ENCODE results near the gene DNAI4. TPM values are rescaled to one million over a fixed set of nuclear protein-coding genes. Genes with fewer than 3 reads are reported as not detected.
"Not testable (repeated sequence)": the region's sequence is repeated elsewhere in the genome, so short reads cannot be mapped to it uniquely, and the experiment has no call there.

Gene DNAI4
- total RNA-seq, 6 donors from 2014 or later: 7.3 to 32.5 (median 10.3) TPM

DNA sequence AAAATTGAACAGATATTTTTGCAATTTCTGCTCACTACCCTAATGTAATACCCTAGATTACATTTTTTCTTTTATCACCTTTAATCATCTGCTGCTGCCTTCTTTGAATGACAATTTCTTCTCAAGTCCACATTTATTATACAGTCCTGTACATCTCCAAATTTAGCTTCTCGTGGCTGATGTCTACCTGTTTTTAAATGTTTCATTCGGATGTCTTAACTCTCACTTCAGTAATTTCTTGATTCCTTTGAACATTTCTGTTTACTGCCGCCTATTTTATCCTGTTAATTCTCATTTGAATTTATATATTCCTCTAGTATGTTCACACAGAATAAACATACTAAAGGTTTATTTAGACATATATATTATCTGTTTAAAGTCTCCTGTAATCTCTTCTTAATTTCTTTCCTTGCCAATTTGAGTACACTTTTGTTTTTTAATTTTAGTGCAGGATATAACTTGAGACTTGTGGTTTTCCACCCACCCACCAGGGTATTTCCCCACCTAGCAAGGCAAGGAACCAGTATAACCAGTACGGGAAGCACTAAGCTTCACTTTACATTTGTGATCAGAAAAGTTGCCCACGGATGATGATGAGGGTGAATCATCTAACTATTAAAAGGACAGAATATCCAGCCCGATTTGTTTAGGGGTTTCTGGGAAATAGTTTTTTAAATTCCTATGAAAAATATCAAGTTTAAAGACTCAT is 136.3 kb downstream of the DNAI4 start:
- no peak for DNase-seq
- ATAC-seq (ENCODE audit: low FRiP score in 2 of 2): no peak
- Histone ChIP-seq H3K27me3 (no peaks in the 10 kb centered on the region), H3K27ac (no peak overlapping the region), H3K4me1 (no peaks in the 10 kb centered on the region), H3K36me3 (no peaks in the 10 kb centered on the region), H3K9me3 (no peaks in the 10 kb centered on the region), H3K4me3 (no peak overlapping the region)
- no peak for TF ChIP-seq EP300 (IDR thresholded peaks at IDR 0.05)
- no peak for TF ChIP-seq POLR2AphosphoS5 (IDR thresholded peaks at IDR 0.05)
- TF ChIP-seq POLR2A (IDR thresholded peaks at IDR 0.05): no peak
- WGBS, 2 donors: 62 to 71% methylated on average over 6 of the region's 6 CpGs

DNA sequence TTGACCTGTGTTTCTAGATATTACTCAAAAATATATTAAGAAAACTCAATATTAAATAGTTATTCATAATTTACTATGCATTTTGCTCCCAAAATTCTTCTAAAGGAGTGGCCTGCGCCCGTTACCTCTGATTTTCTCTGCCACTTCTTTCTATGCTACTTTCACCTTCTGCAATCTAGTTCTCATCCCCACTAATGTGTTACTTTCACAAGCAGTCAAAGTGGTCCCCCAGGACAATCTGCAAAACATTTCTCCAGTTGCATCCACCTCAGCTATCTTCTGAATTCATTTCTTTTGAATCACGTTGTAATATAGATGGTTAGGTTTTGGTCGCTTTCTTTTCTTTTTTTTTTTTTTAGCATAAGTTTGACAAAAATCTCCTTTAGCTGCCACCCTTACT is 137.0 kb downstream of the DNAI4 start:
- no peak for DNase-seq
- H3K36me3 ChIP-seq: no peaks in the 10 kb centered on the region
- WGBS, 2 donors: 87 to 88% methylated on average over 4 of the region's 4 CpGs
- no peak for TF ChIP-seq EP300 (IDR thresholded peaks at IDR 0.05)
- no peaks in the 10 kb centered on the region for H3K9me3 ChIP-seq
- H3K4me1 ChIP-seq: no peaks in the 10 kb centered on the region
- no peak overlapping the region for H3K27ac ChIP-seq
- no peak overlapping the region for H3K4me3 ChIP-seq
- no peak for ATAC-seq (ENCODE audit: low FRiP score in 2 of 2)
- H3K27me3 ChIP-seq: no peaks in the 10 kb centered on the region

DNA sequence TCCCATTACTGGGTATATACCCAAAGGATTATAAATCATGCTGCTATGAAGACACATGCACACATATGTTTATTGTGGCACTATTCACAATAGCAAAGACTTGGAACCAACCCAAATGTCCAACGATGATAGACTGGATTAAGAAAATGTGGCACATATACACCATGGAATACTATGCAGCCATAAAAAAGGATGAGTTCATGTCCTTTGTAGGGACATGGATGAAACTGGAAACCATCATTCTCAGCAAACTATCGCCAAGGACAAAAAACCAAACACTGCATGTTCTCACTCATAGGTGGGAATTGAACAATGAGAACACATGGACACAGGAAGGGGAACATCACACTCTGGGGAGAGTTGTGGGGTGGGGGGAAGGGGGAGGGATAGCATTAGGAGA is 138.9 kb downstream of the DNAI4 start:
- H3K4me1 ChIP-seq; H3K27ac ChIP-seq; ATAC-seq (ENCODE audit: low FRiP score in 2 of 2); H3K4me3 ChIP-seq; DNase-seq; H3K27me3 ChIP-seq; H3K36me3 ChIP-seq; H3K9me3 ChIP-seq: not testable (repeated sequence)
- WGBS, 2 donors: 100% methylated on average over 1 of the region's 2 CpGs

DNA sequence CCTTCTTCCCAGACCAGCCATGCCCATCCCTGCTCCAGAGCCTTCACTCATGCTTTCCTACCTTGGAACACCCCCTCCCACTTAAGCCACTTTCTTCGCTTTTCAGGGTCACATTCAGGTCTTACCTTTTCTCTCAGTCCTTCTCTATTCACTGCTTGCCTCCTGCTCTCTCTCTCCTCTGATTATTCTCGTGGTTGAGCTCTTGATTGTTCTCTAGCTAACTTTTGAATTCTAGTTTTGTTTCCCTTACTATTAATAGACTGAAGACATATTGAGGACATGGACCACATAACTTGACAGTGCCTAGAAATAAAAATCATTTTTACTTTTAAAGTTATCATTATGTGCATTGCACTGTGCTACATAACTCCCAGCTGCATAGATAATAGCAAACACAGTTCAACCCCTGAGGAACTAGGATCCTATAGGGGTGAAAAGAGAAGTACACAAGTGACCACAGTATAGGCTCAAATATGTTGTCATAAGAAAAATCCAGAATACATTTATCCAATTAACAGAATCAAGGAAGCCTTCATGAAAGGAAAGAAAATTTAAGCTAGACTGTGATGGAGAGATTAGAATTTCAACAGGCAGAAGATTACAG is 145.1 kb downstream of the DNAI4 start:
- H3K27me3 ChIP-seq: no peaks in the 10 kb centered on the region

DNA sequence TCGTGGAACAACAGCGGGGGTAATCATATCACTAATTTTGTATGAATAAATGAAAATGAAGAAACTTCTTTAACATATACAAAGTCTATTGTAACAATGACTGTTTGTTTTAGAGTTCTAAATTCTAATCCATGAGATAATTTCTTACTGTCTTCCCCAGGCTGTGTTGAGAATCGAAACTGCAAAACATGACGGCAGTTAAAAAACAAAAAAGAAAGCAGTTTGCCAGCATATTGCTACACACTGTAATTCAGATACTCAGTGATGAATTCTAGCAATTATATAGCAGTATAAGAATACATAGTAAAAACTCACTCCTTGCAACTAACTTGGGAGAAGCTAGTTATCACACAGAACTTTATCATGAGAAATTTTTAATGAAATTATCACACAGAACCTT is 145.7 kb downstream of the DNAI4 start:
- H3K4me3 ChIP-seq: no peak overlapping the region
- H3K27ac ChIP-seq: no peak overlapping the region
- no peak for DNase-seq
- TF ChIP-seq, protein P1, sequence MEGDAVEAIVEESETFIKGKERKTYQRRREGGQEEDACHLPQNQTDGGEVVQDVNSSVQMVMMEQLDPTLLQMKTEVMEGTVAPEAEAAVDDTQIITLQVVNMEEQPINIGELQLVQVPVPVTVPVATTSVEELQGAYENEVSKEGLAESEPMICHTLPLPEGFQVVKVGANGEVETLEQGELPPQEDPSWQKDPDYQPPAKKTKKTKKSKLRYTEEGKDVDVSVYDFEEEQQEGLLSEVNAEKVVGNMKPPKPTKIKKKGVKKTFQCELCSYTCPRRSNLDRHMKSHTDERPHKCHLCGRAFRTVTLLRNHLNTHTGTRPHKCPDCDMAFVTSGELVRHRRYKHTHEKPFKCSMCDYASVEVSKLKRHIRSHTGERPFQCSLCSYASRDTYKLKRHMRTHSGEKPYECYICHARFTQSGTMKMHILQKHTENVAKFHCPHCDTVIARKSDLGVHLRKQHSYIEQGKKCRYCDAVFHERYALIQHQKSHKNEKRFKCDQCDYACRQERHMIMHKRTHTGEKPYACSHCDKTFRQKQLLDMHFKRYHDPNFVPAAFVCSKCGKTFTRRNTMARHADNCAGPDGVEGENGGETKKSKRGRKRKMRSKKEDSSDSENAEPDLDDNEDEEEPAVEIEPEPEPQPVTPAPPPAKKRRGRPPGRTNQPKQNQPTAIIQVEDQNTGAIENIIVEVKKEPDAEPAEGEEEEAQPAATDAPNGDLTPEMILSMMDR (IDR thresholded peaks at IDR 0.05): no peak
- TF ChIP-seq EP300 (IDR thresholded peaks at IDR 0.05): no peak
- TF ChIP-seq POLR2AphosphoS5 (IDR thresholded peaks at IDR 0.05): no peak
- TF ChIP-seq POLR2A (IDR thresholded peaks at IDR 0.05): no peak
- WGBS, 2 donors: 89 to 93% methylated on average over 4 of the region's 4 CpGs
- H3K4me1 ChIP-seq: no peaks in the 10 kb centered on the region
- no peak for ATAC-seq (ENCODE audit: low FRiP score in 2 of 2)
- no peaks in the 10 kb centered on the region for H3K27me3 ChIP-seq
- no peaks in the 10 kb centered on the region for H3K9me3 ChIP-seq
- no peaks in the 10 kb centered on the region for H3K36me3 ChIP-seq

More for the DNA sequence above, 145.1 kb downstream of the DNAI4 start:
- H3K4me1 ChIP-seq: no peaks in the 10 kb centered on the region
- no peaks in the 10 kb centered on the region for H3K9me3 ChIP-seq
- no peak overlapping the region for H3K4me3 ChIP-seq
- TF ChIP-seq EP300 (IDR thresholded peaks at IDR 0.05): no peak
- H3K36me3 ChIP-seq: no peaks in the 10 kb centered on the region
- no peak for ATAC-seq (ENCODE audit: low FRiP score in 2 of 2)
- no peak overlapping the region for H3K27ac ChIP-seq
- no peak for DNase-seq
- WGBS, 2 donors: 83 to 84% methylated on average over 2 of the region's 2 CpGs

DNA sequence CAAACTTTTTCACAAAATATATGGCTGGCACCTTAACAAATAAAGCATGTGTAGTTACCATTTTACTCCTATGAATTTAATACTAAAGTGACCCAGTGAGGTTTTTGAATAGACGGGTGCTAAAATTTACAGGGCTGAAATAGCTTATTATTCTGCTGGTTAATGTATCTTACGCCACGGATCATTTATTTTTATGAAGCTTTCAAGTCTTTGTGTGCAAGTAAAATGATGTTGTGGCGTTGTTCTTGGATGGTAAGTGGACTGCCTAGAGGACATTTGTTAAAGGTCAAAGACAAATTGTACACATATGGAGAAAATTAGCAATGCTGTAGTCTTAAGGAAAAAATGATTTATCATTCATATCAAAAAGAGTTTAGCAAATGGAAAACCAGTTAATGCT is 146.4 kb downstream of the DNAI4 start:
- 90% methylated on average over 4 of the region's 4 CpGs for WGBS, 2 donors
- ATAC-seq (ENCODE audit: low FRiP score in 2 of 2) (no peak), DNase-seq (no peak)
- Histone ChIP-seq H3K9me3 (no peaks in the 10 kb centered on the region), H3K36me3 (no peaks in the 10 kb centered on the region), H3K4me3 (no peak overlapping the region), H3K27me3 (no peaks in the 10 kb centered on the region), H3K27ac (no peak overlapping the region), H3K4me1 (no peaks in the 10 kb centered on the region)
- TF ChIP-seq POLR2AphosphoS5 (IDR thresholded peaks at IDR 0.05): no peak
- no peak for TF ChIP-seq EP300 (IDR thresholded peaks at IDR 0.05)
- TF ChIP-seq, protein P1 (IDR thresholded peaks at IDR 0.05): no peak
- TF ChIP-seq POLR2A (IDR thresholded peaks at IDR 0.05): no peak

DNA sequence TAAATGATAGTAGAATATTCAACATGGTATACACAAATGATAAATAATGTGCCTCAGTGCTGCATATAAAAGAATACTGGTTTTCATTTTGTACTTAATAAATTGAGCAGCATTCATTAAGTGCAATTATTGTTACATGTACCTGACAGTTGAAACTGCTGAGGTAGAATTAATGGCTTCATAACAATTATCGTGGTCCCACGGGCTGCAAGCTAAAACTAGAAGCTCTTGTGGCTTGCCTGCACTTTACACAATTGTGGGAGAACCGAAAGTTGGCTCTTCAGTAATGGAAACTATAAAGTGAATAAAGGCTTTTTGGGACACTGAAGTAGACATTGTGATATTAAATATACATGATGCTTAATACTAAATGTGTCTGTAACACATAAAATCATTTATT is 146.8 kb downstream of the DNAI4 start:
- no peak for DNase-seq
- Histone ChIP-seq H3K4me1 (no peaks in the 10 kb centered on the region), H3K36me3 (no peaks in the 10 kb centered on the region), H3K27me3 (no peaks in the 10 kb centered on the region), H3K27ac (no peak overlapping the region), H3K4me3 (no peak overlapping the region), H3K9me3 (no peaks in the 10 kb centered on the region)
- WGBS, 2 donors: 86 to 94% methylated on average over 3 of the region's 3 CpGs
- TF ChIP-seq, protein P1 (IDR thresholded peaks at IDR 0.05): no peak
- TF ChIP-seq POLR2A (IDR thresholded peaks at IDR 0.05) (no peak), EP300 (IDR thresholded peaks at IDR 0.05) (no peak), POLR2AphosphoS5 (IDR thresholded peaks at IDR 0.05) (no peak)
- no peak for ATAC-seq (ENCODE audit: low FRiP score in 2 of 2)

All from upper lobe of left lung (tissue), 6 donors.